Measurements from ENCODE around the gene ULBP2. TPM values are rescaled to one million over a fixed set of nuclear protein-coding genes. Genes with fewer than 3 reads are reported as not detected.
"Not testable (repeated sequence)": the region's sequence is repeated elsewhere in the genome, so short reads cannot be mapped to it uniquely, and the experiment has no call there.

Gene ULBP2
- total RNA-seq, 2 donors from 2014 or later = 0.26 TPM; not detected in 1

DNA sequence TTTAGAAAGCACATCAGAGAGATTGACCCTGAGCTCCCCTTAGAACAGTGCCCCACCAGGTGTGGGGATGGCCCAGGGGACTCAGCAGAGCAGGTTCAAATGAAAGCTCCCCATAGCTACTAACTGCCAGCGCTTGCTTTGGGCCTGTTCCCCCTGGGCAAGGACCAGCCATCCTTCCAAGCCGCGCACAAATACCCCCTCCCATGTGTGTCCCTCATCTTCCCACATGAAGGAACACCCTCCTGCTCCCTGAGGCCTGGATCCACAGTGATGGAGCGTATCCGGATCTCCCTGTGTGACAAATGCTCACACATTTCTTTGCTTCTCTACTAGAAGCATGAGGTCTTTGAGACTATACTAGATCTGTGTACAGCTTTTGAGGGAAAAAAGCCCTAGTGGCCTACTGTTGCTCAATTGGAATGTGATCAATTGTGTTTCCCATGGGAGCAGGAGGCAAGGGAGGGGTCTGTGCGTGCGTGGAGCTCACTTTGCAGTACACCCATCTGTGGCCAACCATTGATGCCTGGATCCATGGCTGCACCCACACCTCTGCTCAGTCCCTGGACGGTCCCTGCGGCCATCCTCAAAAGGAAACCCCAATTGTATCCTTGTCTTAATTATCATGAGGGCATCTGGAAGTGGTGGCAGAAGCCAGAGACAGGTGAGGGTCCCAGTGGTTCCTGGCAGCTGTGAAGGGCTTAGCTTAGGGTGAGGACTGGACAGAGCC, 17.4 kb upstream of the ULBP2 start:
- TF ChIP-seq, protein P1, sequence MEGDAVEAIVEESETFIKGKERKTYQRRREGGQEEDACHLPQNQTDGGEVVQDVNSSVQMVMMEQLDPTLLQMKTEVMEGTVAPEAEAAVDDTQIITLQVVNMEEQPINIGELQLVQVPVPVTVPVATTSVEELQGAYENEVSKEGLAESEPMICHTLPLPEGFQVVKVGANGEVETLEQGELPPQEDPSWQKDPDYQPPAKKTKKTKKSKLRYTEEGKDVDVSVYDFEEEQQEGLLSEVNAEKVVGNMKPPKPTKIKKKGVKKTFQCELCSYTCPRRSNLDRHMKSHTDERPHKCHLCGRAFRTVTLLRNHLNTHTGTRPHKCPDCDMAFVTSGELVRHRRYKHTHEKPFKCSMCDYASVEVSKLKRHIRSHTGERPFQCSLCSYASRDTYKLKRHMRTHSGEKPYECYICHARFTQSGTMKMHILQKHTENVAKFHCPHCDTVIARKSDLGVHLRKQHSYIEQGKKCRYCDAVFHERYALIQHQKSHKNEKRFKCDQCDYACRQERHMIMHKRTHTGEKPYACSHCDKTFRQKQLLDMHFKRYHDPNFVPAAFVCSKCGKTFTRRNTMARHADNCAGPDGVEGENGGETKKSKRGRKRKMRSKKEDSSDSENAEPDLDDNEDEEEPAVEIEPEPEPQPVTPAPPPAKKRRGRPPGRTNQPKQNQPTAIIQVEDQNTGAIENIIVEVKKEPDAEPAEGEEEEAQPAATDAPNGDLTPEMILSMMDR (IDR thresholded peaks at IDR 0.05) = no peak
- no peak for TF ChIP-seq POLR2A (IDR thresholded peaks at IDR 0.05)
- WGBS, 2 donors = 77 to 82% methylated on average over 9 of the region's 9 CpGs
- Histone ChIP-seq H3K27ac (no peak overlapping the region), H3K4me1 (peaks cover 27% of the 10 kb centered on the region), H3K27me3 (no peaks in the 10 kb centered on the region), H3K9me3 (no peaks in the 10 kb centered on the region), H3K36me3 (replicated peaks in 1 of 2; ENCODE audit: insufficient read depth in 1 of 2, low read depth in 2 of 2) (no peaks in the 10 kb centered on the region), H3K4me3 (no peak overlapping the region)
- intact Hi-C loops (cut with DNase I) = loop anchor here (5.0 to 10.0 kb wide), 2 partner anchors 87 to 200 kb away; no protein-coding TSS in a partner anchor
- ATAC-seq (no peak), DNase-seq (no peak)

DNA sequence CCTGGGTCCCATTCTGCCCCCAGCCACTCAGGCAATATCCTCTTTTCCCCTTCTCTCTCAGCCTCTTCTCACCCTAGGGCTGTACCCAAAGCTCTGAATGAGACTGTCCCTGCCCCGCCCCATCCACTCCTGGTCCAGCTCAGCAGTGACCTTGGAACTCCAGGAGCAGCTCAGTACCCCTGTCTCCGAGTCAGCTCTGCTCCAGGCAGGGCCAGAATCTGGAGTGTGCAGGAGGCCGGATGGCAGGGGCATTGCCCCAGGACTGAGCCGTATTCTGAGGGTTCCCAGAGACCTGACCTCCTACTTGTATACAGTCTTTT, 16.9 kb upstream of the ULBP2 start:
- no peak overlapping the region for H3K27ac ChIP-seq
- peaks cover 27% of the 10 kb centered on the region for H3K4me1 ChIP-seq
- H3K4me3 ChIP-seq = no peak overlapping the region
- H3K9me3 ChIP-seq = no peaks in the 10 kb centered on the region
- intact Hi-C loops (cut with DNase I) = loop anchor here (5.0 to 10.0 kb wide), 2 partner anchors 88 to 200 kb away; no protein-coding TSS in a partner anchor
- no peak for ATAC-seq
- no peaks in the 10 kb centered on the region for H3K27me3 ChIP-seq
- H3K36me3 ChIP-seq (replicated peaks in 1 of 2; ENCODE audit: insufficient read depth in 1 of 2, low read depth in 2 of 2) = no peaks in the 10 kb centered on the region
- WGBS, 2 donors = 64 to 70% methylated on average over 4 of the region's 4 CpGs
- no peak for DNase-seq
- TF ChIP-seq, protein P1 (IDR thresholded peaks at IDR 0.05) = no peak
- no peak for TF ChIP-seq POLR2A (IDR thresholded peaks at IDR 0.05)

DNA sequence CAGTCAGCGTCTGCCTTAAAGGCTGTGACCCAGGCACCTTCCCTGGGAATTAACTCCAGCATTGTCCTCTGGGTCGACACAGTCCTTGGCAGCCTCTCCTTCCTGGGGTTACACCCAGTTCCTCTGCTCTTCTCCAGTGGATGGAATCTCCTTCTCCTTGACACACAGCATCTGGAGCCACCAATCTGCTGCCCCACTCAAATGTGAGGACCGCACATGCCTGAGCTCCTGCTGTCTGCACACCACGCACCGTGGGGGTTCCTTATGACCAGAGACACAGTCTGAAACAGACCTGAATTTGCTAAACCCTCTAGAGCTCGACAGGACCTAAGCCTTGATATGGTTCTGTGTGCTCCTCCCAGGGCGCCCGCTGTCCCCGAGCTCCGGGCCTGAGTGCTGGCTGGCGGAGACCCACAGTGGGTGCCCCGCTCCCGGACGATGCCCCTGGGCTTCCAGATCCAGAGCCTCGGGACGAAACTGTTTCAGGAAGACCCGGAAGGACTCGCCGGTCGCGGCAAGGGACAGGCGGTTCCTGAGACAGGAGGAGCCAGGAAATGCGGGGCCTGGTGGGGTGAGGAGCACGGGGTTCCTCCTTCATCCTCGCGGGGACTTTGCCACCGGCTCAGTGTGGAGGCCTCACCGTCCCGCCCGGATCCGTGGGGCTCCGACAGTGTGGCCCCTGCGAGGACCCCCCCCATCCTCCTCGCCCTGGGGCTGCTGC, 16.4 kb upstream of the ULBP2 start:
- H3K27ac ChIP-seq = peak overlapping the region in 1 of 4 donors; percentile 12
- H3K4me1 ChIP-seq = peaks cover 27% of the 10 kb centered on the region
- intact Hi-C loops (cut with DNase I) = loop anchor here (10.0 kb wide), 1 partner anchor 201 kb away; no protein-coding TSS in a partner anchor
- no peaks in the 10 kb centered on the region for H3K27me3 ChIP-seq
- H3K9me3 ChIP-seq = no peaks in the 10 kb centered on the region
- H3K36me3 ChIP-seq (replicated peaks in 1 of 2; ENCODE audit: insufficient read depth in 1 of 2, low read depth in 2 of 2) = no peaks in the 10 kb centered on the region
- peak overlapping the region; percentile 16 to 24 for H3K4me3 ChIP-seq
- WGBS, 2 donors = 12 to 38% methylated on average over 5 to 34 of the region's 34 CpGs
- TF ChIP-seq, protein P1 (IDR thresholded peaks at IDR 0.05) = no peak
- TF ChIP-seq POLR2A (IDR thresholded peaks at IDR 0.05) = no peak
- peak in 2 of 4 donors; percentile 29 for DNase-seq
- peak; percentile 5 for ATAC-seq

DNA sequence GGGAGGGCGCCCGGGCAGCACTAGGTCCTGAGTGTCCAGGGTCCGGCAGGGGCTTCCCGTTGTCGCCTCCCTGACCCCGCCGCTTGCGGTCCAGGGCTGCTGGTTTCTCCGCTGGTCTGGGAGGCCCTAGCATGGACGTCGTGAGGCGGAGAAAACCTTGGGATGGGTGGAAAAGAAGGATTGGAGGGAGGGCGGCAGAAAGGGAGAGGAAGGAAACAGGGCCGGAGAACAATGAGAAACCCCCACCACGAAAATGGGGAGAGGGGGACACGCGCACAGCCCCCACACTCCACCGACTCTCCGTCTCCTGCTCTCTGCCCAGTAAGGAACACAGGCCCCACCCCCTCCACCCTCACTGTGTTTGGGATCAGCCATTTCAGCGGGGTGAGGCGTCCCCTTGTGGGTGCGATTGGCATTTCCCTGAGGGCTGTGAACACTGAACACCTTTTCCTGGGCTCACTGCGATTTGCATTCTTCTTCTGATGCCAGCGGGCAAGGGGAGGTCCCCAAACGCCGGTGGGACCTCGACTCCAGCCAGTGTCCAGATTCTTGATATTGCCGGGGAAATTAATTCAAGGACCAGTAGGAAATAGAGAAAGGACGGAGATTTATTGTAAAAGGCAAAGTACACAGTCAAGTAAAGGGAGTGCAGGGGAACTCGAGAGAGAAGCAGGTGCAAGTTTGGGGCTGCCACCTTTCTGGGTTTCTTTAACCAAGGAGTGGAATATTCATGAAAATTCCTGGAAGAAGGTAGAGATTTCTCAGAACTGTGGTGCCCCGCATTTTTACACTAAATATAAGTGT, 15.6 kb upstream of the ULBP2 start:
- whole genome bisulfite sequencing, 2 donors = 1 to 2% methylated on average over 23 to 31 of the region's 31 CpGs
- peak; percentile 91 for ATAC-seq

DNA sequence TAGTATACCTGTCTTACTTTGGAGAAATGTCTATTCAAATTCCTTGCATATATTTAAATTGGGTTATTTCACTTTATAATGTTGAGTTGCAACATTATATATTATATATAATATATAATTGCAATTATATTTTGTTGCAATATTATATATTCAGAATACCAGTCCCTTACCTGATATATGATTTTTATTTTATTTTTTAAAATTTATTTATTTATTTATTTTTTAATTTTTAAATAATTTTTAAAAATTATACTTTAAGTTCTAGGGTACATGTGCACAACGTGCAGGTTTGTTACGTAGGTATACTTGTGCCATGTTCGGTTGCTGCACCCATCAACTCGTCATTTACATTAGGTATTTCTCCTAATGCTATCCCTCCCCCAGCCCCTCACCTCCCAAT, 14.8 kb upstream of the ULBP2 start:
- WGBS, 2 donors = 62 to 77% methylated on average over 4 of the region's 4 CpGs
- not testable (repeated sequence) for H3K4me3 ChIP-seq; DNase-seq; ATAC-seq; H3K27me3 ChIP-seq; H3K36me3 ChIP-seq (replicated peaks in 1 of 2; ENCODE audit: insufficient read depth in 1 of 2, low read depth in 2 of 2); H3K9me3 ChIP-seq; H3K27ac ChIP-seq
- intact Hi-C loops (cut with DNase I) = loop anchor here (10.0 kb wide), 1 partner anchor 202 kb away; no protein-coding TSS in a partner anchor
- H3K4me1 ChIP-seq = peaks cover 27% of the 10 kb centered on the region

More for the DNA sequence above, 15.6 kb upstream of the ULBP2 start:
- Histone ChIP-seq H3K36me3 (replicated peaks in 1 of 2; ENCODE audit: insufficient read depth in 1 of 2, low read depth in 2 of 2) (no peaks in the 10 kb centered on the region), H3K27me3 (no peaks in the 10 kb centered on the region), H3K4me3 (peak overlapping the region; percentile 16 to 24), H3K27ac (peak overlapping the region in 1 of 4 donors; percentile 12), H3K9me3 (no peaks in the 10 kb centered on the region), H3K4me1 (peaks cover 27% of the 10 kb centered on the region)
- intact Hi-C loops (cut with DNase I) = loop anchor here (10.0 kb wide), 1 partner anchor 201 kb away; no protein-coding TSS in a partner anchor
- TF ChIP-seq, protein P1 (IDR thresholded peaks at IDR 0.05) = peak; percentile 89 to 99 (median 98)
- no peak for TF ChIP-seq POLR2A (IDR thresholded peaks at IDR 0.05)
- peak; percentile 90 to 95 (median 92) for DNase-seq
